Mesendoderm (in vitro differentiated cells): Measurements from ENCODE around the gene PARD3B.
A peak's percentile ranks its signal among the peaks of the same experiment; 100 is the strongest.

Experiments
- DNase-seq: peaks from one replicate; pipeline ENCODE4 v3.0.0; 2013
- H2AK5ac ChIP-seq: 2 replicates; pipeline ENCODE4 v1.6.1; 2013; ENCODE audit warnings: low read length, inconsistent platforms
- H2BK120ac ChIP-seq: 2 replicates; pipeline ENCODE4 v1.6.1; 2013; ENCODE audit warnings: low read depth, mild to moderate bottlenecking, low read length, moderate library complexity, mixed read lengths
- H2BK15ac ChIP-seq: replicated peaks from 2 replicates; pipeline ENCODE4 v1.6.1; 2013; ENCODE audit warnings: low read depth, mild to moderate bottlenecking, moderate library complexity
- H2BK5ac ChIP-seq: 2 replicates; pipeline ENCODE4 v1.6.1; 2013; ENCODE audit warnings: low read length, inconsistent platforms
- H3K18ac ChIP-seq: 2 replicates; pipeline ENCODE4 v1.6.1; 2013; ENCODE audit warnings: mild to moderate bottlenecking, low read length, mixed read lengths
- H3K23ac ChIP-seq: one replicate; pipeline ENCODE4 v1.6.1; 2013; ENCODE audit warnings: low read length
- H3K27ac ChIP-seq: 2 replicates; pipeline ENCODE4 v1.5.1; 2013; ENCODE audit warnings: low read depth, mild to moderate bottlenecking, inconsistent platforms, low read length, moderate library complexity
- H3K27me3 ChIP-seq: 2 replicates; pipeline ENCODE4 v1.6.1; 2013; ENCODE audit warnings: low read length, control low read depth, mild to moderate bottlenecking, inconsistent platforms; ENCODE audit not compliant: insufficient read depth, poor library complexity
- H3K36me3 ChIP-seq: 2 replicates; pipeline ENCODE4 v1.6.1; 2013; ENCODE audit warnings: low read length, inconsistent platforms; ENCODE audit not compliant: control insufficient read depth, insufficient read depth
- H3K4ac ChIP-seq: one replicate; pipeline ENCODE4 v1.6.1; 2013; ENCODE audit warnings: low read depth, mild to moderate bottlenecking, low read length, moderate library complexity
- H3K4me1 ChIP-seq: 2 replicates; pipeline ENCODE4 v1.6.1; 2013; ENCODE audit warnings: low read depth, low read length, inconsistent platforms; ENCODE audit not compliant: control insufficient read depth
- H3K4me2 ChIP-seq: 2 replicates; pipeline ENCODE4 v1.6.1; 2013; ENCODE audit warnings: low read length
- H3K4me3 ChIP-seq: 2 replicates; pipeline ENCODE4 v1.5.1; 2013; ENCODE audit warnings: mild to moderate bottlenecking, low read length
- H3K56ac ChIP-seq: one replicate; pipeline ENCODE4 v1.6.1; 2013; ENCODE audit warnings: low read length
- H3K79me1 ChIP-seq: 2 replicates; pipeline ENCODE4 v1.6.1; 2013; ENCODE audit warnings: low read length, inconsistent platforms
- H3K79me2 ChIP-seq: 2 replicates; pipeline ENCODE4 v1.6.1; 2013; ENCODE audit warnings: mild to moderate bottlenecking, low read length; ENCODE audit not compliant: control insufficient read depth, insufficient read depth
- H3K9ac ChIP-seq: 2 replicates; pipeline ENCODE4 v1.6.1; 2013; ENCODE audit warnings: low read length, inconsistent platforms
- H4K5ac ChIP-seq: one replicate; pipeline ENCODE4 v1.6.1; 2013; ENCODE audit warnings: low read length
- H4K8ac ChIP-seq: one replicate; pipeline ENCODE4 v1.6.1; 2013; ENCODE audit warnings: low read depth, mild to moderate bottlenecking, control low read depth, low read length, moderate library complexity
- WGBS: extraction: QIAGEN DNeasy Blood & Tissue Kit; methylation state at CpG from one replicate; pipeline ENCODE4 v1.1.7; 2013; ENCODE audit warnings: low lambda C conversion rate, missing lambda C conversion rate; ENCODE audit not compliant: insufficient coverage; ENCODE audit errors: extremely low coverage; 5-methylcytosine and 5-hydroxymethylcytosine counted together

Gene PARD3B

DNA sequence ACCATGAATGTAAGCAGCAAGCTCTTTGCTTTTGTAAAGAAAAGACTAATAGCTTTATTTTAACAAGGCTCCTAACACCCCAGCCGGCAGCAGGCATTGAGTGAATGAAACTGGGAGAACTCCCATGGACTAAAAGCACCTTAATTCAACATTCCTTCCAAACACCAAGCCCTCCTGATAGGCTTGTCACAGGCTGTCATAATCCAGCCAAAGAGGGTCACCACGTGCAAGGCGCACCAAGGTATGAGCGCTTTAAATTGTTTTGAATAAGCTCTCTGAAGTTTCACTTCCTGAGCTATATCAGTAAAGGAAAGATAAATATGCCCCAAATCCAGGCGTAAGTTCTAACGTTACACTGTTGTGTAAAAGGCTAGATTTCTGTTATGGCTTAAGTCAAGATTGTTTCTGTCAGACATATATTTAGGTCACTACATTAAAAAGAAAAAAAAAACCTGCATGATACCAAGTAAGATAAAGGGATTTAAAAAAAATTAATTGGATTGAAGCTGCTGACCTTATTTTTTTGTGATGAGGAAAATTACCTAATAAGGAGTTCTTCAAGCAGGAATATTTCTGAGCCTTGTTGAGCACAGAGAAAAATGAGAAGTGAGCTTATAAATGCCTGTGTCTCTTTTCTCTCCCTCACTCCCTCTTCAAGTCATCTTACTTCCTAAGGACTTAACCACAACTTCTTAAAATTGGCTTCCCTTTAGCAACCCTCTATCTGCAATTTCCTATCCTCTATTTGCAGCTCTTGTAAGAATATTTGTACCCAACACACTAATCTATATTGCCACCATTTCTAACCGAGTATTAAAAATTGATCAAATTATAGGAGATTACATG lies 1000.9 kb downstream of the PARD3B start:
- Histone ChIP-seq H2BK5ac (no peak overlapping the region), H2BK15ac (no peak overlapping the region), H3K79me1 (no peaks in the 10 kb centered on the region), H3K27ac (no peak overlapping the region), H3K27me3 (no peaks in the 10 kb centered on the region), H3K18ac (peak overlapping the region; percentile 39), H3K79me2 (no peaks in the 10 kb centered on the region), H3K4me1 (no peaks in the 10 kb centered on the region), H3K9ac (no peak overlapping the region), H3K23ac (no peak overlapping the region), H3K36me3 (no peaks in the 10 kb centered on the region), H3K4me3 (no peak overlapping the region), H4K8ac (no peak overlapping the region), H2AK5ac (no peak overlapping the region), H2BK120ac (no peak overlapping the region), H3K4ac (no peak overlapping the region), H3K56ac (no peak overlapping the region), H3K4me2 (no peak overlapping the region), H4K5ac (no peak overlapping the region)
- WGBS, result no CpG with 5 or more reads among the region's 7 CpGs
- no peak for DNase-seq

DNA sequence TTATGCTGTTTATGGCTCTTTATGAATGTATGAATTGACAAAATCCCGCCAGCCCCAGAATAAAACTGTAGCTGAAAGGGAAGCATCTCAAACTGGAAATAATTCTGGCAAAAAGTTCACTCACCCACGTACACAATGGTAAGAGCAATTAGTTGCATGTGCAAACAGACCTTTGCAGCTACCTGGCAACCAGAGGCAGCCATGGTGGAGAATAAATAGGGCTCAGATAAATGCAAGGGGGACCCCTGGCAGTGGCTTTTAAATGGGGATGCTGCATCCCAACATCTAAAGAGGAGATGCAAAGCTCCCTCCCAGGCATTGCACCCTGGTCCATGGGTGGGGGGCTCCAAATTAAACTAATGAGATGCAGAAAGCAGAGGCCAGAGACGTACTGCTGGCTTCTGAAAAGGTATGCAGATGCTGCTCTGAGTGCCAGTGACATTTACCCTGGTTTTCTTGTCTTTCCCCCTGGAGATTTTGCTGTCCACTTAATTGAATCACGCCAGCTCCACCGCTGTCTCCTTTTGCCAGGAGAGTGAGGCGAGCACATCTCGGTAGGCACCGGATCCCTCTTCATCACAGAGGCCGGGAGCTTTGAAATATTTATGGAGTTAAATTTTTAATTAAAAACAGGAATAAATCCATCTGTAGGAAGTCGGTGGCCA lies 1010.4 kb downstream of the PARD3B start:
- Histone ChIP-seq H2BK15ac (no peak overlapping the region), H3K23ac (no peak overlapping the region), H3K4me1 (no peaks in the 10 kb centered on the region), H3K18ac (no peak overlapping the region), H3K4me3 (no peak overlapping the region), H3K56ac (no peak overlapping the region), H2BK120ac (no peak overlapping the region), H3K36me3 (no peaks in the 10 kb centered on the region), H2BK5ac (no peak overlapping the region), H3K27ac (no peak overlapping the region), H3K79me2 (no peaks in the 10 kb centered on the region), H3K9ac (no peak overlapping the region), H2AK5ac (no peak overlapping the region), H3K27me3 (no peaks in the 10 kb centered on the region), H3K79me1 (no peaks in the 10 kb centered on the region), H3K4ac (no peak overlapping the region), H4K5ac (no peak overlapping the region), H3K4me2 (no peak overlapping the region), H4K8ac (no peak overlapping the region)
- no CpG with 5 or more reads among the region's 10 CpGs for WGBS
- no peak for DNase-seq

DNA sequence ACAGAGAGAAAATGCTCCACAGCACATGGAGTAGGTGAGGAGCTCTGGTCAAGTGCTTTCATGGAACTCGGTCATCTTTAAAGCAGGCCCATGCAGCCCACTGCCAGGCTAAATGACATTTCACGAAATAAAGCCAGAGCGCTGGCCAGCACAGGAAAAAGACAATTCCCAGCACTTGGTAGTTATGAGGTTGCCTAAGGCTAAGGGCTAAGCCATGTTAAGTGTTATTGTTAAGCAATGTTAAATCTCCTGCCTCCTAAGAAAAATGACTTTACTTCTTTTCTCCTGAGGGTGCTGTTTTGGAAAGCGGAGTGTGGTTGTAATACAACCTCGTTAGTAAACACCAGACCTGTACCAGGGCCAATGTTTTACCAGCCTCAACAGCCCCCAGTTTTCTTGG lies 1011.1 kb downstream of the PARD3B start:
- Histone ChIP-seq H3K18ac (no peak overlapping the region), H2BK120ac (no peak overlapping the region), H3K56ac (no peak overlapping the region), H2BK5ac (no peak overlapping the region), H3K79me2 (no peaks in the 10 kb centered on the region), H3K4me2 (no peak overlapping the region), H4K8ac (no peak overlapping the region), H2BK15ac (no peak overlapping the region), H3K79me1 (no peaks in the 10 kb centered on the region), H3K36me3 (no peaks in the 10 kb centered on the region), H3K4ac (no peak overlapping the region), H3K23ac (no peak overlapping the region), H4K5ac (no peak overlapping the region), H3K27ac (no peak overlapping the region), H3K4me1 (no peaks in the 10 kb centered on the region), H2AK5ac (no peak overlapping the region), H3K4me3 (no peak overlapping the region), H3K27me3 (no peaks in the 10 kb centered on the region), H3K9ac (no peak overlapping the region)
- DNase-seq, result peak; percentile 1
- WGBS, result no CpG with 5 or more reads among the region's 5 CpGs

DNA sequence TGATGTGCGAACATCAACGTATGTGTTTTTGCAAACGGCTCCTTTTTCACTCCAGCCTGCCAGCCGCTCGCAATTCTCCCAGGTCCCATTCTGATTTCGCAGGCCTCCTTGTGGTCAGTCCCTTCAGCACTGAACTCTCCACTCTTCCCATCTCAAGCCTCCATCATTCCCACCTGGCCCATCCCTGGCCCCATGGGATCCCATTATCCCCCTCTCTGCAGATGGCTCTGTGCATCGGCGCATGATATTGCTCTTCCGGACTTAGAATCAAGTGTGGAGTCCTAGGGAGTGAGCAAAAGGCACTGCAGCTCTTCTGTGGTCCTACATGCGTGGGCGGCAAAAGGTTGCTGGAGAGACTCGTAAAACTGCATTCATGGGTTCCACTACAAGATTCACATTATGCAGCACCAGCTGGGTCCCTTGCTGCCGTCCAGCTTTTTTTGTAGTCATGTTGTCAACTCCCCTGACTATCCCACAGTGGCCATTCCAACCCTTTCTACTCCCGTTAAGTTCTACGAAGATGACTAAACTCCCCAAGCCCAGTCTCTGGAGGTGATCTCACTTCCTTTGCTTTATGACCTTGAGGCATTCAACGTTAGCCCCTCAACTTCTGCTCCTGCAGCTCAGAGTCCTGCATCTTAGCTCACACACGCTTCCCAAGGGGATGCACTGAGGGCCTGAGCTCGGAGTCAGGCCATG lies 1011.7 kb downstream of the PARD3B start:
- H3K23ac ChIP-seq, result no peak overlapping the region
- no peak overlapping the region for H3K27ac ChIP-seq
- no CpG with 5 or more reads among the region's 18 CpGs for WGBS
- H3K27me3 ChIP-seq, result no peaks in the 10 kb centered on the region
- H2AK5ac ChIP-seq, result no peak overlapping the region
- no peak overlapping the region for H3K4ac ChIP-seq
- H3K79me1 ChIP-seq, result no peaks in the 10 kb centered on the region
- H2BK15ac ChIP-seq, result no peak overlapping the region
- DNase-seq, result peak; percentile 50
- H3K9ac ChIP-seq, result no peak overlapping the region
- no peaks in the 10 kb centered on the region for H3K79me2 ChIP-seq
- H4K5ac ChIP-seq, result no peak overlapping the region
- no peak overlapping the region for H3K18ac ChIP-seq
- H3K36me3 ChIP-seq, result no peaks in the 10 kb centered on the region
- no peak overlapping the region for H3K4me3 ChIP-seq
- H3K4me2 ChIP-seq, result no peak overlapping the region
- H2BK120ac ChIP-seq, result no peak overlapping the region
- no peaks in the 10 kb centered on the region for H3K4me1 ChIP-seq
- H2BK5ac ChIP-seq, result no peak overlapping the region
- H3K56ac ChIP-seq, result no peak overlapping the region
- H4K8ac ChIP-seq, result no peak overlapping the region

DNA sequence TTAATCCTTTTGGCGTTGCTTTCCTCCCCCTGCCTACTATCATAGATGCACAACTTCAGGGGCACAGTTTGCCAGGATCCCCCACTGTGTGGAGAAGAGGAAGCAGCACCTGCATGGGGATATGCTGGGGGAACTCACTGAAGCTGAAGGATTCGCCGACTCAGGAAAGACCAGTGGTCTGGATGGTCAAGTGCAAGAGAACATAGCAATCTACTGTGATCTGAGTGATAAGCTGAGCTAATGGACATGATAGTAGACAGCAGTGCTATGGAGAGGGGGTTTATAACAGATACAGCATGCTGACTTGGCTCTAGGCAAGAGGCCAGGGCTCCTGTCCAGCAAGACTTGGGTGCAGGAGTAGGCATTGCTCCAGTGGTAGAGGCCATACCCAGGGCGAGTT lies 1012.6 kb downstream of the PARD3B start:
- Histone ChIP-seq H3K4ac (no peak overlapping the region), H3K36me3 (no peaks in the 10 kb centered on the region), H3K4me3 (no peak overlapping the region), H3K79me2 (no peaks in the 10 kb centered on the region), H4K8ac (no peak overlapping the region), H3K4me2 (no peak overlapping the region), H3K4me1 (no peaks in the 10 kb centered on the region), H3K27me3 (no peaks in the 10 kb centered on the region), H2BK15ac (no peak overlapping the region), H4K5ac (no peak overlapping the region), H3K18ac (no peak overlapping the region), H2BK5ac (no peak overlapping the region), H3K79me1 (no peaks in the 10 kb centered on the region), H2BK120ac (no peak overlapping the region), H3K23ac (no peak overlapping the region), H3K56ac (no peak overlapping the region), H3K9ac (no peak overlapping the region), H2AK5ac (no peak overlapping the region), H3K27ac (no peak overlapping the region)
- WGBS, result no CpG with 5 or more reads among the region's 4 CpGs
- DNase-seq, result no peak
